ENCODE measurements around the gene INTS14.

- TF ChIP-seq CTCF (IDR thresholded peaks at IDR 0.05; ENCODE audit: insufficient read depth, low read length, poor library complexity, severe bottlenecking) (no peak), EZH2phosphoT487 (conservative IDR thresholded peaks at IDR 0.05; ENCODE audit: low read length) (no peak)
These were observed 11.3 kb downstream of the INTS14 start for GRCh38 chr15:65599677-65600076.
